ENCODE measurements around the gene SLC6A4.
"Not testable (repeated sequence)": the region's sequence is repeated elsewhere in the genome, so short reads cannot be mapped to it uniquely, and the experiment has no call there.

Gene SLC6A4

DNA sequence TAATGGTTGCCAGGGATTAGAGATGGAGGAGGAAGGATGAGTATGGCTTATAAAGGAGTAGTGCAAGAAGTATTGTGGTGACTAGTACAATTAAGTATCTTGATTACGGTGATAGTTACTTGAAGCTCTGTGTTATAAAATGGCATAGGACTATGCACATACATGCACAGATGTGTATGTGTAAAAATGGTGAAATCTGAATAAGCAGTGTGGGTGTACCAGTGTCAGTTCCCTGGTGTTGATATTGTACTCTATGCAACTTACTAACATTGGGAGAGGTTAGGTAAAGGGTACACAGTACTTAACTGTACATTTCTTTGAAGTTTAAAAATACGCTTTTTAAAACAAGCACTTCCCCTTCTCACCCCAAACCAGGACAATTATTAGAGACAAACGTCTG, 70.3 kb downstream of the SLC6A4 start:
- no peak for DNase-seq

DNA sequence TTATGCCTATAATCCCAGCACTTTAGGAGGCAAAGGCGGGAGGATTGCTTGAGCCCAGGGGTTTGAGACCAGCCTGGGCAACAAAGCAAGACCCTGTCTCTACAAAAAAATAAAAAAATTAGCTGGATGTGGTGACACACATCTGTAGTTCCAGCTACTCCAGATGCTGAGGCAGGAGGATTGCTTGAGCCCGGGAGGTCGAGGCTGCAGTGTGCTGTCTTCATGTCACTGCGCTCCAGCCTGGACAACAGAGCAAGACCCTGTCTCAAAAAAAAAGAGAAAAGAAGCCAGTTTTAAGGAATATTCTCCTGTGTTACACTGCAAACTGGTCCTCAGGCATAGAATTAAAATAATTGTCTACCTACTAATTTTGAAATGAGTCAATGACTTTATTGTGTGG, 71.0 kb downstream of the SLC6A4 start:
- no peak for DNase-seq

DNA sequence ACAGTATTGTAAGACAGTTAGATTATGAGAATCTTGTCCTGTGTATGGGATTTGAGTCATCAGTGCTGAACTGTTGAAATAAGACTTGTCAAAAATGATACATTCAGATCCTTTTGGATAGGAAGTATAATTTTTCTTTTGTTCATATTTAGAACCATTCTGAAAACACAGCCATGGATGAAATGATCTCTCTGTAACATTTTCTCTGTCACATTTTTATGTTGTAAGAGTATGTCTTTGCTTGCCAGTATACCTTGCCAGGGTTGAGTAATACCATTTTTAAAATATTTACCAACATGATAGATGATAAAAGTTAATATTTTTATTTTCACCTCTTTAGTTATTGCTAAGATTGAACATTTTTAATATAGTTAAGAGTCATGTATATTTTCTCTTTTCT, 73.9 kb downstream of the SLC6A4 start:
- DNase-seq: no peak

DNA sequence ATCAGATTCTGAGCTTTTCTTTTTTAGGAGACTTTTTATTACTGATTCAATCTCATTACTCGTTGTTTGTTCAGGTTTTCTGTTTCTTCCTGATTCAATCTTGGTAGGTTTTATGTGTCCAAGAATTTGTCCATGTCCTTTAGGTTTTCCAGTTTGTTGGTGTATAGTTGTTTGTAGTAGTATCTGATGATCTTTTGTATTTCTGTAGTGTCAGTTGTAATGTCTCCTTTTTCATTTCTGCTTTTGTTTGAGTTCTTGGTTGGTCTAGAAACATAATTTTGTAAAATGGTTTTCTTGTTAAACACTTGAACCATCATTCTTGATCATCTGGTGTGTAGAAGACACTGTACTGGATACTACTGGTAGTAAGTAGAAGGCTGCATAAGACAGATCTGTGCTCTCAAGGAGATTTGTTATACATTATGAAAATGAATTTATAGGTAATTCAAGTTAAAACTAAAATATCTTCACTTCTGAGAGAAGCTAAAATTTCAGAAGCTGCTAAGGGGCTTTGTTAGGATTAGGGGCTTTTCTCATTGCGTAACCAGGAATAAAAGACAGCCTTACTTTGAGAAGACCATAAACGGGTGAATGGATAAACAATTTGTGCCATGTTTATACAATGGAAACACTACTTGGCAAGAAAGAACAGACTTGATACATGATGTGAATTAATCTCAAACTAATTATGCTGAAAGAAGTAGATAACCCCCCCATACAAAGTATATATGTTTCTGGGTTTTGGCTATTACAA, 74.9 kb downstream of the SLC6A4 start:
- no peak for DNase-seq

DNA sequence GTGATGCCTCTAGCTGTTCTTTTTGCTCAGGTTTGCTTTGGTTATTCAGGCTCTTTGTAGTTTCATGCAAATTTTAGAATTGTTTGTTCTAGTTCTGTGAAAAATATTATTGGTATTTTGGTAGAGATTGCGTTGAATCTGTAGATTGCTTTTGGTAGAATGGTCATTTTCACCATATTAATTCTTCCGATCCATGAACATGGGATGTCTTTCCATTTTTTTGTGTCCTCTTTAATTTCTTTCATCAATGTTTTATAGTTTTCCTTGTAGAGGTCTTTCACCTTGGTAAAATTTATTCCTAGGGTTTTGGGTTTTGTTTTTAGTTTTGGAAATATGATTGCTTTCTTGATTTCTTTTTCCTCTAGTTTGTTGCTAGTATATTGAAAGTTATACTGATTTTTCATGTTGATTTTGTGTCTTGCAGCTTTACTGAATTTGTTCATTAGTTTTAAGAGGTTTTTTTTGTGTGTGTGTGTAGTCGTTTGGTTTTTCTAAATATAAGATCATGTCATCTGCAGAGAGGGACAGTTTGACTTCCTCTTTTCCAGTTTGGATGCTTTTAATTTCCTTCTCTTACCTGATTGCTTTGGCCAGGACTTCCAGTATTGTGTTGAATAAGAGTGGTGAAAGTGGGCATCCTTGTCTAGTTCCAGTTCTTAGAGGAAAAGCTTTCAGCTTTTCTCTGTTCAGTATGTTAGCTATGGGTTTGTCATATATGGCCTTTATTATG, 76.4 kb downstream of the SLC6A4 start:
- DNase-seq: no peak

DNA sequence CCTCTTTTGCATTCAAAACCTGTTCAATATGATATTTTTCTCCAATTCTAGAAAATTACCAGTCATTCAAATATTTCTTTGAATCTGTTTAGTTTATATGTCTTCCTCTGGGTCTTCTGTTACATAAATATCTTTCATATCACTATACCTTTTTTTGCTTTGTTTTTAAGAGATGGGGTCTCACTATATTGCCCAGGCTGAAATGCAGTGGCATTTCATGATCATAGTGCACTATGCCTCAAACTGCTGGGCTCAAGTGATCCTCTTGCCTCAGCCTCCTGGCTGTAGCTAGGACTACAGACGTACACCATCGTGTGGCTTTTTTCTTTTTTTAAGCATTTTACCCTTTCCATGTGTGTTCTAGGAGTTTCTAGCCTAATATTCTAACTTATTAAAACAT, 80.1 kb downstream of the SLC6A4 start:
- DNase-seq: no peak

DNA sequence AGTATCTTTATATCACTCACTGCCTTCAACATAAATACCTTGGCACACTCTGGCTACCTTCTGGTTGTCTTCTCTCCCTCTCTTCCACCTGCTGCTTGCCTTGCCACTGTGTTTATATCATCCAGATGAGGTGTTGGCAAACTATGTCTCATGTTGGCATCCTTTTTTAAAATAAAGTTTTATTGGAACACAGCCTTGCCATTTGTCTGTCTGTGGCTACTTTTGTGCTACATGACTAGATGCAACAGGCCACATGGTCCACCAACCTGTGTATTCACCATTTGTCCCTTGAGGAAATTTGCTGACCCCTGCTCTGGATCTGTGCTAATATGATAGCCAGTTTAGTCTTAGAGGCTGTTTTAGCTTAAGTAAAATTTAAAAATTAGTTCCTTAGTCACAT, 82.0 kb downstream of the SLC6A4 start:
- DNase-seq: no peak

DNA sequence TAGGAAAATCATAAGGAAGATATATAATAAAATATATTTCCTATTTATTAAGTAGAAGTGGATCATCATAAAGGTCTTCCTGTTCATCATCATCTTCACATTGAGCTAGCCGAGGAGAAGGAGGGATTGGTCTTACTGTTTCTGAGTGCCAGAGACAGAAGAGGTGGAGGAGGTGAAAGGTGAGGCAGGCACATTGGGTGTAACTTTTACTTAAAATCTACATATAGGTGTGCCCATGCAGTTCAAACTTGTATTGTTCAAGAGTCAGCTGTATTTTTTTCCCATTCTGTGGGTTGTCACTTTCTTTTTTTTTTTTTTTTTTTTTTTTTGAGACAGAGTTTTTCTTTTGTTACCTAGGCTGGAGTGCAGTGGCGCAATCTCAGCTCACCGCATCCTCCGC, 84.0 kb downstream of the SLC6A4 start:
- no peak for DNase-seq

DNA sequence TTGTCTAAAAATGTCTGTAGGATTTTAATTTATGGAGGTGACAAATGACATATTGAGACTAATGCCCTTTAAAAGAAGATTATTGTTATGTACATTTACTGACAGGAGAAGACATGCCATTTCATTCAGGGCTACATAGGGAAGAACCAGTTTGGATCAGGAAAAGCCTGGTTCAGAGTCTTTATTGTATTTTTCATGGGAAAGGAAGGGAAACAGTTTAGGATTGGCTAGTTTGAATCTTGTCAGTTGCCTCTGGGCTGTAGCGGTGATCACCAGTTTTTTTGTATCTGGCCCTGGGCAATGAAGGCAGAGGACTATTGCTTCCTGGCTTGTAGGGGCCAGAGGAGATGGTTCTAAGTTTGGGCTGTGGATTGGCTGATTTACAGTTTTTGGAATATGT, 87.1 kb downstream of the SLC6A4 start:
- no peak for DNase-seq

DNA sequence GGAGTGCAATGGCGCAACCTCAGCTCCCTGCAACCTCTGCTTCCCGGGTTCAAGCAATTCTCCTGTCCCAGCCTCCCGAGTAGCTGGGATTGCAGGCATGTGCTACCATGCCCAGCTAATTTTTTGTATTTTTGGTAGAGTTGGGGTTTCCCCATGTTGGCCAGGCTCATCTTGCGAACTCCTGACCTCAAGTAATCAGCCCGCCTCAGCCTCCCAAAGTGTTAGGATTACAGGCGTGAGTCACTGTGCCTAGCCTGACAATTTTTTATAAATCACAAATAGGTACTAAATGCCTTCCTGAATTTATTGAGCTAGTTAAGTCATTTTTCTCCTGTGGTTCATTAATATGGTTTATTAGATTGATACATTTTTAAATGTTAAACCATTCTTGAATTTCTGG, 87.6 kb downstream of the SLC6A4 start:
- DNase-seq: not testable (repeated sequence)

Measured in DMS153 (cell line).